HL-60 (cell line): ENCODE data around the gene PRAC2.

Experiments
- DNase-seq, 2 experiments: peaks; one replicate each; pipeline ENCODE4 v3.0.0-alpha.2; 2010 to 2020; ENCODE audit warnings: low read depth in 1 of 2, low spot score in 1 of 2
- H3K27ac ChIP-seq: fragments of 250-450 bp; sonication (Bioruptor Pico); replicated peaks from 2 replicates; pipeline ENCODE4 v1.5.1; 2020; ENCODE audit warnings: mild to moderate bottlenecking, moderate library complexity
- H3K27me3 ChIP-seq: fragments of 250-450 bp; sonication (Bioruptor Pico); 2 replicates; pipeline ENCODE4 v1.5.1; 2021; ENCODE audit warnings: mild to moderate bottlenecking, moderate library complexity; ENCODE audit not compliant: insufficient read depth, poor library complexity, severe bottlenecking
- H3K4me3 ChIP-seq: replicated peaks from 2 replicates; pipeline ENCODE4 v1.5.1; 2011; ENCODE audit warnings: mild to moderate bottlenecking, control low read depth, low read length; ENCODE audit not compliant: insufficient read depth
- GABPA ChIP-seq: IDR thresholded peaks from 2 replicates; pipeline ENCODE4 v1.6.1; 2012; ENCODE audit warnings: low read depth
- POLR2AphosphoS5 ChIP-seq: IDR thresholded peaks from 2 replicates; pipeline ENCODE4 v1.6.1; 2012; ENCODE audit warnings: low read depth
- REST ChIP-seq: IDR thresholded peaks from 2 replicates; pipeline ENCODE4 v1.6.1; 2012; ENCODE audit warnings: low read depth; ENCODE audit not compliant: insufficient replicate concordance
- SPI1 ChIP-seq: IDR thresholded peaks from 2 replicates; pipeline ENCODE4 v1.6.1; 2012; ENCODE audit warnings: low read depth, mild to moderate bottlenecking, borderline replicate concordance
- TF ChIP-seq, protein P1 (sequence below): IDR thresholded peaks from one replicate; pipeline ENCODE4 v1.5.1; 2011; ENCODE audit warnings: low read length, control low read depth, inconsistent platforms; ENCODE audit not compliant: insufficient read depth

The PRAC2 gene

GRCh38 chr17:48681609-48682008, 41.4 kb upstream of the PRAC2 start:
- H3K4me3 ChIP-seq = no peak overlapping the region
- peaks cover 23% of the 10 kb centered on the region for H3K27me3 ChIP-seq
- TF ChIP-seq SPI1 (no peak), POLR2AphosphoS5 (no peak), GABPA (no peak), REST (no peak)
- TF ChIP-seq, protein P1, sequence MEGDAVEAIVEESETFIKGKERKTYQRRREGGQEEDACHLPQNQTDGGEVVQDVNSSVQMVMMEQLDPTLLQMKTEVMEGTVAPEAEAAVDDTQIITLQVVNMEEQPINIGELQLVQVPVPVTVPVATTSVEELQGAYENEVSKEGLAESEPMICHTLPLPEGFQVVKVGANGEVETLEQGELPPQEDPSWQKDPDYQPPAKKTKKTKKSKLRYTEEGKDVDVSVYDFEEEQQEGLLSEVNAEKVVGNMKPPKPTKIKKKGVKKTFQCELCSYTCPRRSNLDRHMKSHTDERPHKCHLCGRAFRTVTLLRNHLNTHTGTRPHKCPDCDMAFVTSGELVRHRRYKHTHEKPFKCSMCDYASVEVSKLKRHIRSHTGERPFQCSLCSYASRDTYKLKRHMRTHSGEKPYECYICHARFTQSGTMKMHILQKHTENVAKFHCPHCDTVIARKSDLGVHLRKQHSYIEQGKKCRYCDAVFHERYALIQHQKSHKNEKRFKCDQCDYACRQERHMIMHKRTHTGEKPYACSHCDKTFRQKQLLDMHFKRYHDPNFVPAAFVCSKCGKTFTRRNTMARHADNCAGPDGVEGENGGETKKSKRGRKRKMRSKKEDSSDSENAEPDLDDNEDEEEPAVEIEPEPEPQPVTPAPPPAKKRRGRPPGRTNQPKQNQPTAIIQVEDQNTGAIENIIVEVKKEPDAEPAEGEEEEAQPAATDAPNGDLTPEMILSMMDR = no peak
- no peak overlapping the region for H3K27ac ChIP-seq
- no peak for DNase-seq

DNA sequence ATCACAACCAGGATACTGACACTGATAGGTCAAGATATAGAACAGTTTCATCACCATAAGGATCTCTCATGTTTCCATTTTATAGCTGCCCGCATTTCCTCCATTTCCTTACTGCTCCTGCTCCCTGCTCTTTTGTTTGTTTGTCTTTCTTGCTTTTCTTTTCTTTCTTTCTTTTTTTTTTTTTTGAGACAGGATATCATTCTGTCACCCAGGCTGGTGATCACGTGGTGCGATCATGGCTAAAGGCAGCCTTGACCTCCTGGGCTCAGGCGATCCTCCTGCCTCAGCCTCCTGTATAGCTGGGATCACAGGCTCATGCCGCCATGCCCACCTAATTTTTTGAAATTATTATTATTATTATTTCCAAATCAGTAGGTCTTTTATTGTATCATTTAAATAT, 32.3 kb upstream of the PRAC2 start:
- DNase-seq = no peak
- no peak overlapping the region for H3K27ac ChIP-seq

GRCh38 chr17:48692049-48692448, 30.9 kb upstream of the PRAC2 start:
- Histone ChIP-seq H3K4me3 (no peak overlapping the region), H3K27me3 (no peaks in the 10 kb centered on the region), H3K27ac (no peak overlapping the region)
- no peak for DNase-seq
- TF ChIP-seq REST = no peak
- TF ChIP-seq POLR2AphosphoS5 = no peak
- no peak for TF ChIP-seq SPI1
- no peak for TF ChIP-seq GABPA
- TF ChIP-seq, protein P1 = no peak

More for the DNA sequence above, 32.3 kb upstream of the PRAC2 start:
- no peak for TF ChIP-seq GABPA
- no peak overlapping the region for H3K4me3 ChIP-seq
- no peaks in the 10 kb centered on the region for H3K27me3 ChIP-seq

DNA sequence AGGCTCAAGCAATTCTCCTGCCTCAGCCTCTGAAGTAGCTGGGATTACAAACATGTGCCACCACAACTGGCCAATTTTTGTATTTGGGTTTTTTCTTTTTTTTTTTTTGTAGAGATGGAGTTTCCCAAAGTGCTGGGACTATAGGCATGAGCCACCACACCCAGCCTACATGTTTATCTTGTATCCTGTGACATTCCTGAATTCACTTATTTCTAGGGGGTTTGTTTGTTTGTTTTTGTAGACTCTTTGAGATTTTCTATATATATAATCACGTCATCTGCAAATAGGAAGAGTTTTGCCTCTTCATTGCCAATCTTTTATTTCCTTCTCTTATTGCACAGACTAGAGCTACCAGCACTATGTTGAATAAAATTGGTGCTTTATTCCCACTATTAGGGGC, 29.8 kb upstream of the PRAC2 start:
- TF ChIP-seq REST = no peak
- DNase-seq = no peak
- Histone ChIP-seq H3K27ac (no peak overlapping the region), H3K4me3 (no peak overlapping the region), H3K27me3 (peaks cover 3% of the 10 kb centered on the region)
